ENCODE results near the gene GPC1. TPM values are rescaled to one million over a fixed set of nuclear protein-coding genes. Genes with fewer than 3 reads are reported as not detected.

Gene GPC1
- polyA plus RNA-seq, 3 donors, result 24.3 to 26.5 (median 25.3) TPM

GRCh38 chr2:240440251-240440650, 4.8 kb downstream of the GPC1 start:
- no peak for DNase-seq (ENCODE audit: low read depth in 3 of 3, low spot score in 2 of 3)

DNA sequence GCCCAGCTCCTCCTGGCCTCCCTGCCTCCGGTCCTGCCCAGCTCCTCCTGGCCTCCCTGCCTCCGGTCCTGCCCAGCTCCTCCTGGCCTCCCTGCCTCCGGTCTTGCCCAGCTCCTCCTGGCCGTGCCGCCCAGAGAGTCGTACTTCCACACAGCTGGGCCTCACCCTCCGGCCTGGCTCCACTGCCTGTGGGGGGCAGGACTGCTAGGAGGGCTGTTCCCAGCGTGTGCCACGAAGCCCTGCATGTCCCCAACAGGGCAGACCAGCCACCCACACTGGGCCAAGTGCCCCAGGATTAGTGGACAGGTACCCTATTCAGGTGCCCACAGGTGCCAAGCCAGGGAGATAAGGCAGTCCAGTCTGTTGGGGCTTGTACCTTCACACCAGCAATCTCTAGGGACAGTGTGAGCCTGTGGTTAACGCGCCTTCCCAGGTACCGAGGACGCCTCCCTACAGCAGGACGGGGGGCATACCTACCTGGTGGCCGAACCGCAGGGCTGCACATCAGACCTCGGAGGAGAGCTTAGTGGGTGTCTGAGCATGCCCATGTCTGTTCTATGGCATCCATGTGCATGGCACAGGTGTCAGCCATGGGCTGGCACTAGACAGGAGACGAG, 5.3 kb downstream of the GPC1 start:
- DNase-seq (ENCODE audit: low read depth in 3 of 3, low spot score in 2 of 3), result no peak

- no peak for DNase-seq (ENCODE audit: low read depth in 3 of 3, low spot score in 2 of 3)
Observed at GRCh38 chr2:240441326-240441992, 6.0 kb downstream of the GPC1 start.

GRCh38 chr2:240441993-240442411, 6.5 kb downstream of the GPC1 start:
- DNase-seq (ENCODE audit: low read depth in 3 of 3, low spot score in 2 of 3), result no peak

DNA sequence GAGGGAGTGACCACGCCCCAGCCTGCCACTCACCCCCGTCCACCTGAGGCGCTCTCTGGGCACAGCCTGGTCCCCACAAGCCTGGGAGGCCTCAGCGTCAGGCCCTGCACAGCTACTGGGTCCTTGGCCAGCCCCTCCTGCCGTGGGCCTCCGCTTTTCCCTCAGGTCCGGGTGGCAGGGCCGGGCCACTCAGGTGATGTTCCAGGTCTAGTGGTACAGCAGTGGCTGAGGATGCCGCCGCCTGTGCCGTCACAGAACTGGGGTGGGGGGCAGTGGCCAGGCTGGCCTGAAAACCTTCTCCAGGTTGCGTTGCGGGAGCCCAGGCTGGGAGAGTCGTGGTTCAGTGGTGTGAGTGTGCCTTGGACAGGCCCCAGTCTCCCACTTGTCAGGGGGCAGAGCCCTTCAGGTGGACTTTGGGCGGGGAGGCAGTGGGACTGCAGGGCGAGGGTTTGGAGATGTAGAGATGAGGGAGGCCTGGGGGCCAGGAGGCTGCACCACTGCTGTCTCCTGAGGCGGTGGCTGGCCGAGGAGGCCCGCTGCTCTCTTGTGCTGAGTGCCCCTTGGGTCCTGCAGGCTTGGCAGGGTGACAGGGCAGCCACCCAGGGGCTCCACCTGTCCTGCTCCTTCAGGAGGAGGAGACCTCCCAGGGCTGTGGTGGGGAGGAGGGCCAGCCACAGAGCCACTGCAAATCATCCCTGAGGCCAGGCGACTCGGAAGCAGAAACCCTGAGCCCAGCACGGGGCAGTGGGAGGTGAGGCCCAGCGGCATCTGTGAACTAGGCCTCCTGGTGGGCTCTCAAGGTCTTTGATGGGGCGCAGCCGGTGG, 7.6 kb downstream of the GPC1 start:
- DNase-seq (ENCODE audit: low read depth in 3 of 3, low spot score in 2 of 3), result no peak

GRCh38 chr2:240443891-240444301, 8.4 kb downstream of the GPC1 start:
- no peak for DNase-seq (ENCODE audit: low read depth in 3 of 3, low spot score in 2 of 3)

- DNase-seq (ENCODE audit: low read depth in 3 of 3, low spot score in 2 of 3), result no peak
Observed at GRCh38 chr2:240444464-240444863, 9.0 kb downstream of the GPC1 start.

DNA sequence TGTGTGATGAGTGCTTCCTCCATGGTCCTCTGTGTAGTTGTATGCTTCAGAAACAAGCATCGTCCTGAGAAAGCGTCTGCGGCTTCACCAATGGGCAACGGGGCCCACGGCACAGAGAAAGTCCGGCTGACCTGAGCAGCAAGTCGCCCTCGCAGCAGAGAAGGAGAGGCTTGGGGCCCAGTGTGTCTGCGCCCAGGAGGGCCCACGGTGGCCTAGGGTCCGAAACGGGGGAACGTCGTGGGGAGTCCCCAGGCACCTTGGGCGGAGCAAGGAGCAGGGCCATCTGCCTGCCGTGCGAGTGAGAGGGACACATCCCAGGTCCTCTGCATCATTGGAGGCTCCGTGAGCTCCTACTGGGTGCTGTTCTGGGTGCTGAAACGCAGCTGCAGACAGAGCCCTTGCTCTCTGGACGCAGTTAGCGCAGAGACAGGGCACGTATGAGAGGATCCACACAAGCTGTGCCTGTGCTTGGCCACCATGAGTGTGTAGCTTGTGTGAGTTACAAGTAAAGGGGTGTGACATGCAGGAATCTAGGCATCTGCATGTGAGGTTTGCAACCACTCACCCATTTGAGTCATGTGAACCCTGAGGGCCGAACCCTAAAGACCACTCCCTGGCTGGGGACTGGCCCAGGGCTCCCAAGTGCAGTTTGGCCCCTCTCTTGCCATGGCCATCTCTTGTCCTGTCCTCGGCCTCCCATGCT, 10.6 kb downstream of the GPC1 start:
- no peak for DNase-seq (ENCODE audit: low read depth in 3 of 3, low spot score in 2 of 3)

DNA sequence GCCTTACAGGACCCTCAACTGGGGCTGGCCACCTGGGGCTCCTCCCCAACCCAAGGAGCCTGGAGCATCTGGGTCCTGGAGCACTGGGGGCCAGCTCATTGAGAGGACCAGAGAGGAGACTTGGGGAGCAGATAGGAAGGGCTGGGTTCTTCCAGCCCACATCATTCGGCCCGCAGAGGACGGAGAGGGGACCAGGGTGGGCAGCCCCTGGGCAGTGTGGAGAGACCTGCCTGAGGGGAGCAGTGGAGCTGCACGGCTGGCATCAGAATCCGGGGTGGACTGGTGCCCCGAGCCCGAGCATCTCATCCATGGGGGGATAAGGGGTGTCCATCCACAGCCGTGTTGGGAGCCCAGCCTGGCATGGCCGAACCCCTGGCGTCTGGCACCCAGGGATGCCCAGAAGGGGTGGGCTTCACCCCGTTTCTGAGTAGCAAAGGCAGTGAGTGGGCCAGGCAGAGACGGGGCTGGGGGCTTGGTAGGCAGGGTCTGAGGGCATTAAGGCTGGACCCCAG, 11.3 kb downstream of the GPC1 start:
- no peak for DNase-seq (ENCODE audit: low read depth in 3 of 3, low spot score in 2 of 3)

DNA sequence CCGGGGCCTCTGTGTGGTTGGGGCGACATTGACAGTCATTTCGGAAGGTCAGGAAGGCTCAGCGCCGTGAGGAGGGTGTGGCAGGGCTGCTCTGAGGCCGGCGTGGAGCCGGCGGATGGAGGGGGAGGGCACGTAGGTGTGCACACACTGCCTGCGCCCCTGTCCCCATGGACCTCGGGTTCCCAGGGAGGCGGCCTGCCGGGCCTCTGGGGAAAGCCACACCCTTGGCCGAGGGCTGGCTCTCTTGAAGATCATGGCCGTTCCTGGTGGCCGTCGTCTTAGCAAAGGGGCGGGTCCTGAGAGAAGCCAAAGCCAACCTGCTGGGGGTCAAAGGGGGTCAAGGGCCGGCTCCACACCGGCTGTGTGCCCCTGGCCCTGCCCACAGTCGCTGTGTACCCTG, 11.9 kb downstream of the GPC1 start:
- DNase-seq (ENCODE audit: low read depth in 3 of 3, low spot score in 2 of 3), result no peak

- DNase-seq (ENCODE audit: low read depth in 3 of 3, low spot score in 2 of 3), result no peak
Observed at GRCh38 chr2:240447934-240448333, 12.5 kb downstream of the GPC1 start.

DNA sequence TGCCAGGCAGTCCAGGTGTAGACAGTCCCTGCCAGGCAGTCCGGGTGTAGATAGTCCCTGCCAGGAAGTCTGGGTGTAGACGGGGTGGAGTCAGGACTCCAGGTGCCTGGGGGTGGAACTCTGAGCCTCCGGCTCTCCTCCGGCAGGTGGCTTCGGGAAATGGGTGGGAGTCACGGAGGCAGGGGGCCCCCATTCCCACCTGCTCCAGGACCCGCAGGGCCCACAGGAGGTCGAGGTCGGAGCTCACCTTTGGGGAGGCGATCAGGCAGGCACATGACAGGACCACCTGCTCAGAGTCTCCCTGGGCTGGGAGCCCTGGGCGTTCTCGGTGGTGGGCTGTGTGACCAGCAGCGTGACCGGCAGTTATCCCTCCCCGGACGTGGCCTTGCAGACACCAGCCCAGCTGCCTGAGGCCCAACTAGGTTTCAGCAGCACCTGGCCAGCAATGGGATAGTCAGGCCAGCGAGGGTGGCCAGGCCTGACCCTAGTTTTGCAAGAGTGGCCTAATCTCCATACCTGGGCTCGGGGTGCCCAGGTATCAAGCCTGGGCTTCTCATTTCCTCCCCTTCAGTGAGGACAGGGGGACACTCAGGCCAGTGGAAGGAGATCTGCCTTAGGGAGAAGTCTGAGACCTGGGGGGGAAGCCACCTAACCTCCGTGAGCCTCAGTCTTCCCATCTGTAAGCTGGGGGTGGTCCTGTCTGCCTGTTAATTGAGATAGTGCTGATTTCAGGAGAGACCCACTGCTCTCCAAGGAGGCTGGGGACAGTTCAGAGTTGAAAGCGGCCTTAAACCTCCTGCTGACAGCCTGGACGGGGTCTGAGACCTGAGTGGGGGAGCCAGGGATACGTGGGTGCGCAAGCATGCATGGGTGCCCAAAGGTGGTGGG, 13.2 kb downstream of the GPC1 start:
- DNase-seq (ENCODE audit: low read depth in 3 of 3, low spot score in 2 of 3), result no peak

DNA sequence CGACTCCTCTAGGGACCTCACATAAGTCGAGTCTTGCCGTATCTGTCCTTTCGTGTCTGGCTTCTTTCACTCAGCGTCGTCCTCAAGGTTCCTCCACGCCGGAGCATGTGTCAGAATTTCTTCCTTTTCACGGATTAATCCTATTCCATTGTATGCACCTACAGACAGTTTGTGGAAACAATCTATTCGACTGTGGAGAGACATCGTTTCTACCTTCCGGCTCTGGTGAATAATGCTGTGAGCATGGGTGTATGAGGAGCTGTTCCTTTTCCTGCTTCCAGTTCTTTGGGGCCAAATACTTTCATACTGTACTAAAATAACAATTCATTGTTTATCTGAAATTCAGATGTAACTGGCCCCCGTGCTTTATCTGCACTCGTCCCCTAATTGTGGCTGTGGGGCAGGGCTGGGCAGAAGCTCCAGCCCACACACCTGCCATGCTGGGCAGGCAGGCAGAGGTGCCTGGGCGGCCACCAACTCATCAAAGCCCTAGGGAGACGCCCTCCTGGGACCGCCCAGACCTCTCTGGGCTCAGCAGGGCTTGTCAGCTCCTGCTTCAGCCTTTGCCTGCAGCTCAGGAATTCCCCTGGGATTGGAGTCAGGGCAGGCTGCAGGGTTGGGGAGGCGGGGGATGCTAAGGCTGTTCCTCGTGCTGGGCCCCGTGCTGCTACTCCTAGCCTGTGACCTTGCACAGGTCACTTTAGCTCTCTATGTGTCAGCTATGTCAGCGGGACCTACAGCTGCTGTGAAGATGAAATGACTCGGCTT, 14.5 kb downstream of the GPC1 start:
- no peak for DNase-seq (ENCODE audit: low read depth in 3 of 3, low spot score in 2 of 3)

- DNase-seq (ENCODE audit: low read depth in 3 of 3, low spot score in 2 of 3), result no peak
Observed at GRCh38 chr2:240450532-240451107, 15.2 kb downstream of the GPC1 start.

- no peak for DNase-seq (ENCODE audit: low read depth in 3 of 3, low spot score in 2 of 3)
Observed at GRCh38 chr2:240451108-240451611, 15.7 kb downstream of the GPC1 start.

- no peak for DNase-seq (ENCODE audit: low read depth in 3 of 3, low spot score in 2 of 3)
Observed at GRCh38 chr2:240451791-240452461, 16.5 kb downstream of the GPC1 start.

- DNase-seq (ENCODE audit: low read depth in 3 of 3, low spot score in 2 of 3), result no peak
Observed at GRCh38 chr2:240452462-240453256, 17.2 kb downstream of the GPC1 start.
